Neuronal stem cell (in vitro differentiated cells): ENCODE measurements around the gene TMEM126B. TPM values are rescaled to one million over a fixed set of nuclear protein-coding genes. Genes with fewer than 3 reads are reported as not detected.

ENCODE experiments used
- DNase-seq: peaks from one replicate; pipeline ENCODE4 v3.0.0-alpha.2; 2013; ENCODE audit warnings: low spot score
- H2AFZ ChIP-seq: one replicate; pipeline ENCODE4 v1.6.1; 2013; ENCODE audit warnings: mild to moderate bottlenecking, low read length, inconsistent platforms
- H2AK5ac ChIP-seq: 2 replicates; pipeline ENCODE4 v1.6.1; 2013; ENCODE audit warnings: low read depth, mild to moderate bottlenecking, inconsistent platforms, low read length, moderate library complexity, mixed read lengths
- H2BK120ac ChIP-seq: 2 replicates; pipeline ENCODE4 v1.6.1; 2013; ENCODE audit warnings: low read depth, mild to moderate bottlenecking, inconsistent platforms, low read length, moderate library complexity, mixed read lengths
- H2BK12ac ChIP-seq: one replicate; pipeline ENCODE4 v1.6.1; 2013; ENCODE audit warnings: low read length, inconsistent platforms
- H2BK15ac ChIP-seq: 2 replicates; pipeline ENCODE4 v1.6.1; 2013; ENCODE audit warnings: mild to moderate bottlenecking, low read length, inconsistent platforms, mixed read lengths
- H2BK5ac ChIP-seq: one replicate; pipeline ENCODE4 v1.6.1; 2013; ENCODE audit warnings: inconsistent platforms, mild to moderate bottlenecking, low read length, moderate library complexity
- H3K14ac ChIP-seq: one replicate; pipeline ENCODE4 v1.6.1; 2013; ENCODE audit warnings: low read length, inconsistent platforms
- H3K18ac ChIP-seq: 2 replicates; pipeline ENCODE4 v1.6.1; 2013; ENCODE audit warnings: low read length, inconsistent platforms
- H3K23ac ChIP-seq: 2 replicates; pipeline ENCODE4 v1.6.1; 2013; ENCODE audit warnings: low read depth, mild to moderate bottlenecking, mixed read lengths, low read length, inconsistent platforms; ENCODE audit not compliant: poor library complexity
- H3K27ac ChIP-seq: replicated peaks from 3 replicates; pipeline ENCODE4 v1.5.1; 2013; ENCODE audit warnings: low read length, inconsistent platforms
- H3K27me3 ChIP-seq, 3 experiments: 2 replicates each; pipeline ENCODE4 v1.6.1; 2013; ENCODE audit warnings: low read length in 3 of 3, mild to moderate bottlenecking in 2 of 3, inconsistent platforms in 1 of 3, low read depth in 1 of 3, mixed read lengths in 1 of 3, moderate library complexity in 1 of 3; ENCODE audit not compliant: control insufficient read depth in 3 of 3, insufficient read depth in 3 of 3
- H3K36me3 ChIP-seq, 2 donors: replicated peaks in 1 of 2; 2 replicates each; pipeline ENCODE4 v1.6.1; 2013; ENCODE audit warnings: low read length in 2 of 2; ENCODE audit not compliant: control insufficient read depth in 2 of 2, insufficient read depth in 2 of 2
- H3K4ac ChIP-seq: 2 replicates; pipeline ENCODE4 v1.6.1; 2013; ENCODE audit warnings: inconsistent platforms, mild to moderate bottlenecking, low read length, moderate library complexity
- H3K4me1 ChIP-seq, 2 donors: 1 replicate in 1 of 2; 2 replicates in 1 of 2; pipeline ENCODE4 v1.6.1; 2013; ENCODE audit warnings: low read length in 2 of 2, low read depth in 1 of 2; ENCODE audit not compliant: control insufficient read depth in 2 of 2, insufficient read depth in 1 of 2
- H3K4me2 ChIP-seq: one replicate; pipeline ENCODE4 v1.6.1; 2013; ENCODE audit warnings: mild to moderate bottlenecking, low read length, inconsistent platforms; ENCODE audit not compliant: insufficient read depth, poor library complexity, severe bottlenecking
- H3K4me3 ChIP-seq, 2 donors: 2 replicates each; pipeline ENCODE4 v1.5.1; 2013; ENCODE audit warnings: low read length in 2 of 2, mild to moderate bottlenecking in 2 of 2, inconsistent platforms in 1 of 2, moderate library complexity in 1 of 2
- H3K79me1 ChIP-seq: one replicate; pipeline ENCODE4 v1.6.1; 2013; ENCODE audit warnings: low read depth, mild to moderate bottlenecking, inconsistent platforms, low read length, moderate library complexity
- H3K9ac ChIP-seq: one replicate; pipeline ENCODE4 v1.6.1; 2013; ENCODE audit warnings: mild to moderate bottlenecking, low read depth, low read length, inconsistent platforms; ENCODE audit not compliant: poor library complexity
- H3K9me3 ChIP-seq, 2 donors: replicated peaks in 1 of 2; 2 replicates each; pipeline versions ENCODE3 to v1.6.1; 2013; ENCODE audit warnings: low read length in 2 of 2, mild to moderate bottlenecking in 2 of 2, inconsistent platforms in 1 of 2, low read depth in 1 of 2, mixed read lengths in 1 of 2, moderate library complexity in 1 of 2; ENCODE audit not compliant: control insufficient read depth in 2 of 2, insufficient read depth in 1 of 2
- H4K8ac ChIP-seq: one replicate; pipeline ENCODE4 v1.6.1; 2013; ENCODE audit warnings: low read depth, mild to moderate bottlenecking, inconsistent platforms, low read length, moderate library complexity
- H4K91ac ChIP-seq: one replicate; pipeline ENCODE4 v1.6.1; 2013; ENCODE audit warnings: low read length, low read depth, mild to moderate bottlenecking, inconsistent platforms; ENCODE audit not compliant: poor library complexity
- WGBS, 2 donors: extraction: QIAGEN DNeasy Blood & Tissue Kit; methylation state at CpG; one replicate each; pipeline ENCODE4 v1.1.7; 2013; ENCODE audit warnings: missing lambda C conversion rate in 2 of 2, mixed read lengths in 1 of 2; ENCODE audit not compliant: insufficient read length in 2 of 2, insufficient replicate concordance in 1 of 2; ENCODE audit errors: extremely low coverage in 2 of 2; 5-methylcytosine and 5-hydroxymethylcytosine counted together
- polyA plus RNA-seq, 2 experiments: library from polyadenylated mRNA; stranded (reverse); fragments of 200-250 nt; gene quantifications; one replicate each; pipeline ENCODE4 v1.2.3, GENCODE V29; 2013

TMEM126B gene
- polyA plus RNA-seq (2013, experiment 1 of 2) = 49.9 TPM
- 52.2 TPM for polyA plus RNA-seq (2013, experiment 2 of 2)

DNA sequence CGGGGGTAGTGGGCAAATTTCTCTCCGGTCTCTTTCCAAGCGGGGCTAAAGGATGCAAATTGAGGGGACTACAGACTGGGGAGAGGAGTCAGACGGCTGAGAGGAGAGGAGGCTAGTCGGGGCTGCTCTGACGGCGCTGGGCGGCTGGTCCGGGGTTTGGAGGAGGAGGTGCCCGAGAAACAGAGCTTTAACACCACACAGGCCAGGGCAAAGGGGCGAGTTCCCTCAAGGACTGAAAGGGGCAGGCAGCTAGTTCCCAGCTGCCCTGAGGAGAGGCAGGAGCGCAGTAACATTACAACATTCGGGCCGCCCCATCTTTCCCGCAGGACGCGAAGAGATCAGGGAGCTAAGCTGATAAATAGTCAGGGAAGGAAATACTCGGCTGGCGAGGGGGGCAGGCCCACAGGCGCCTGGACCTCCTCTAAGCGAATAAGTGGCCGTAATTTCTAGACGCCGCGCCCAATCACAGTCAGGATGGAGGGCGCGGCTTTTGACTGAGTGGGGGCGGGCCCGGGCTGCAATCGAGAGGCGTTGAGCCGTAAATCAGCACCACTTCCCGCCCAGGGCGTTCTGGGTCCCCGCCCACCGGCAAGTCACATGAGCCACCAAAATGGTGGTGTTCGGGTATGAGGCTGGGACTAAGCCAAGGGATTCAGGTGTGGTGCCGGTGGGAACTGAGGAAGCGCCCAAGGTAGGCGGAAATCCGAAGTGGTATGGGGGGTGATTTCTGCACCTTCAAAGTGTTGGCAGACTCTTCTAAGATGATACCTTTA is at the start of gene TMEM126B:
Gene TMEM126B, plus strand, starts transcription at position 596 of the 773 bp plus-strand sequence. Its CDS starts 15 bp downstream, at position 611.
- H4K8ac ChIP-seq = no peak within 1 kb of the TSS
- H3K4me3 ChIP-seq = peak within 1 kb of the TSS; percentile 71 to 86
- H3K4me2 ChIP-seq = peak within 1 kb of the TSS; percentile 79
- peak within 1 kb of the TSS; percentile 83 for H3K9ac ChIP-seq
- H3K9me3 ChIP-seq = no peaks in the 10 kb centered on the region
- H4K91ac ChIP-seq = no peak within 1 kb of the TSS
- H3K18ac ChIP-seq = peak within 1 kb of the TSS; percentile 95
- H3K4ac ChIP-seq = no peak within 1 kb of the TSS
- no peak within 1 kb of the TSS for H2BK5ac ChIP-seq
- H2BK15ac ChIP-seq = no peak within 1 kb of the TSS
- WGBS, 2 donors = no CpG with 5 or more reads among the region's 41 CpGs
- peak; percentile 94 for DNase-seq
- H3K14ac ChIP-seq = peak within 1 kb of the TSS; percentile 86
- no peak within 1 kb of the TSS for H3K23ac ChIP-seq
- no peak within 1 kb of the TSS for H2BK120ac ChIP-seq
- H2BK12ac ChIP-seq = no peak within 1 kb of the TSS
- no peaks in the 10 kb centered on the region for H3K27me3 ChIP-seq
- H2AFZ ChIP-seq = peak within 1 kb of the TSS; percentile 97
- no peak within 1 kb of the TSS for H2AK5ac ChIP-seq
- H3K79me1 ChIP-seq = no peaks in the 10 kb centered on the region
- H3K36me3 ChIP-seq = peaks cover 0 to 22% of the 10 kb centered on the region in 2 donors
- peak within 1 kb of the TSS; percentile 72 for H3K27ac ChIP-seq
- peaks cover 4 to 6% of the 10 kb centered on the region in 2 donors for H3K4me1 ChIP-seq

- Histone ChIP-seq H3K4ac (no peak overlapping the region), H3K27me3 (no peaks in the 10 kb centered on the region), H2BK12ac (no peak overlapping the region), H3K4me2 (no peak overlapping the region), H3K36me3 (no peaks in the 10 kb centered on the region), H3K23ac (no peak overlapping the region), H3K18ac (no peak overlapping the region), H2AFZ (no peak overlapping the region), H2BK15ac (no peak overlapping the region), H3K27ac (no peak overlapping the region), H3K14ac (no peak overlapping the region), H2BK120ac (no peak overlapping the region), H3K9ac (no peak overlapping the region), H2AK5ac (no peak overlapping the region), H3K4me3 (no peak overlapping the region), H4K91ac (no peak overlapping the region), H3K4me1 (no peaks in the 10 kb centered on the region), H3K9me3 (no peaks in the 10 kb centered on the region), H3K79me1 (no peaks in the 10 kb centered on the region), H2BK5ac (no peak overlapping the region), H4K8ac (no peak overlapping the region)
- DNase-seq = no peak
- WGBS, 2 donors = no CpG with 5 or more reads among the region's 2 CpGs
These were observed 46.3 kb upstream of the TMEM126B start for GRCh38 chr11:85582111-85582510.

DNA sequence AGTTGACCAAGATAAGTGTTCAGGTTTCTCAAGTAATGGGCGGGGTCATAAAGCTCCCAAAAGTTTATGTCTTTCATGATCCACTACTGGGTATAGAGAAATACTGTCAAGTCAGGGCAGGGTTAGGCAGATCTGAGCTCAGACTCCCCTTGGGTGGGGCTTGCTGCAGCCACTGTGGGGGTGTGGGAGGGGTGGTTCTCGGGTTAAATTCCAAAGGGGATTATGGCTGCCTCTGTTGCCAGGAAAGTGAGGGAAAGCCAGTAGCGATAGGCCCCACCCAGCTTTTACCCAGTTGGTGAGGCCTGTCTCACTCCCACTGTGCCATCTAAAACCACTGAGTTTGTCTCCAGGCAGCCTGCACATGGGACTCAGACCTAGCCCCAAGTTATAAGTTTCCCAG is 39.0 kb upstream of the TMEM126B start:
- no peak overlapping the region for H2BK120ac ChIP-seq
- no peaks in the 10 kb centered on the region for H3K27me3 ChIP-seq
- peak overlapping the region; percentile 29 for H3K23ac ChIP-seq
- peaks cover 0 to 3% of the 10 kb centered on the region in 2 donors for H3K9me3 ChIP-seq
- no peak overlapping the region for H4K8ac ChIP-seq
- no peaks in the 10 kb centered on the region for H3K36me3 ChIP-seq
- no peak overlapping the region for H3K4ac ChIP-seq
- WGBS, 2 donors = no CpG with 5 or more reads among the region's 3 CpGs
- no peak overlapping the region for H3K14ac ChIP-seq
- H3K18ac ChIP-seq = no peak overlapping the region
- H2AK5ac ChIP-seq = no peak overlapping the region
- H4K91ac ChIP-seq = no peak overlapping the region
- H2BK12ac ChIP-seq = no peak overlapping the region
- H2AFZ ChIP-seq = no peak overlapping the region
- H3K4me3 ChIP-seq = no peak overlapping the region
- no peaks in the 10 kb centered on the region for H3K79me1 ChIP-seq
- peaks cover 0 to 6% of the 10 kb centered on the region in 2 donors for H3K4me1 ChIP-seq
- H3K27ac ChIP-seq = no peak overlapping the region
- H3K4me2 ChIP-seq = no peak overlapping the region
- DNase-seq = peak; percentile 4
- no peak overlapping the region for H2BK15ac ChIP-seq
- H3K9ac ChIP-seq = no peak overlapping the region
- H2BK5ac ChIP-seq = peak overlapping the region; percentile 2

DNA sequence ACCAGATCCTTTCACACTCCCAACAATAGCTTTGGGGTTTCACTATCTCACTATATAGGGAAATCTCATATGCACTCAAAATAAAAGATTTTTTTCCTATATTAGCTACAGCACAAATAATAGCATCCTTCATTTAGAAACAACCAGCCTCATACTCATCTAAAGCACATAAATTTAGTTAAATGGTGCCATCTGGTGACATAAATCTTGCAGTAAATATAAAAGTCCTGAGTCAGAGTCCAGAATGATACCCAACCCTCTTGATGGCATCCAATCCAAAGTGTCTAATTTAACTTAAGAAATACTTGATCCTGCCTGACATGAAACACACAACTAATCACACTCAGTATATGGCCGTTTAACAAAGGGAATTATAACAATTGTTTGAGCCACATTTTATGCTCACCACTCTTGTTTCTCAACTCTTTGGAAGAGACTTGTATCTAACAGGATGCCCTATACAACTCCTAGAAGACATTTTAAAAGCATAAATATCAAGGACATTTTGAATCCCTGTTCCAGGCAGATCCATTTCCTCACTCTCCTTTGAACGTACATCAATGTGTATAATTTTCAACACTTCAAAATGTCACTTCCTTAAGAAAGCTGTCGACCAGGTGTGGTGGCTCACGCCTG is 37.4 kb upstream of the TMEM126B start:
- no peak overlapping the region for H3K18ac ChIP-seq
- H2BK12ac ChIP-seq = no peak overlapping the region
- peak; percentile 20 for DNase-seq

More for the DNA sequence above, 37.4 kb upstream of the TMEM126B start:
- H2BK5ac ChIP-seq = no peak overlapping the region
- no peak overlapping the region for H3K9ac ChIP-seq
- H3K27me3 ChIP-seq = no peaks in the 10 kb centered on the region
- no peak overlapping the region for H3K14ac ChIP-seq
- no peak overlapping the region for H3K27ac ChIP-seq
- WGBS, 2 donors = no CpG with 5 or more reads among the region's 4 CpGs
- no peak overlapping the region for H4K8ac ChIP-seq
- no peak overlapping the region for H4K91ac ChIP-seq
- H3K4me3 ChIP-seq = no peak overlapping the region
- no peak overlapping the region for H2BK120ac ChIP-seq
- peaks cover 0 to 6% of the 10 kb centered on the region in 2 donors for H3K4me1 ChIP-seq
- H2AK5ac ChIP-seq = no peak overlapping the region
- H3K79me1 ChIP-seq = no peaks in the 10 kb centered on the region
- H3K4me2 ChIP-seq = no peak overlapping the region
- peaks cover 0 to 3% of the 10 kb centered on the region in 2 donors for H3K9me3 ChIP-seq
- no peak overlapping the region for H2BK15ac ChIP-seq
- H3K36me3 ChIP-seq = no peaks in the 10 kb centered on the region
- H2AFZ ChIP-seq = no peak overlapping the region
- H3K23ac ChIP-seq = no peak overlapping the region
- H3K4ac ChIP-seq = no peak overlapping the region
